GM19240 (cell line): Measurements from ENCODE around the gene SNX8.
A peak's percentile ranks its signal among the peaks of the same experiment; 100 is the strongest.
"Not testable (repeated sequence)": the region's sequence is repeated elsewhere in the genome, so short reads cannot be mapped to it uniquely, and the experiment has no call there.

Source experiments
- DNase-seq: peaks from one replicate; pipeline ENCODE4 v3.0.0; 2011; ENCODE audit warnings: low spot score; ENCODE audit not compliant: insufficient read length

SNX8 gene

GRCh38 chr7:2314209-2314955 lies at the start of gene SNX8:
Gene SNX8 (minus strand): TSS chr7:2314441. CDS start chr7:2314421, 20 bp downstream.
- peak; percentile 80 for DNase-seq

GRCh38 chr7:2362385-2363088 lies 48.3 kb upstream of the SNX8 start:
- DNase-seq: no peak

GRCh38 chr7:2360796-2361195 lies 46.6 kb upstream of the SNX8 start:
- DNase-seq: no peak

- DNase-seq: no peak
Measured at GRCh38 chr7:2359610-2360009, 45.4 kb upstream of the SNX8 start.

- DNase-seq: no peak
Measured at GRCh38 chr7:2358968-2359527, 44.8 kb upstream of the SNX8 start.

- DNase-seq: no peak
Measured at GRCh38 chr7:2357571-2357970, 43.3 kb upstream of the SNX8 start.

- DNase-seq: no peak
Measured at GRCh38 chr7:2357165-2357564, 42.9 kb upstream of the SNX8 start.

- no peak for DNase-seq
Measured at GRCh38 chr7:2355705-2356008, 41.4 kb upstream of the SNX8 start.

GRCh38 chr7:2354939-2355704 lies 40.9 kb upstream of the SNX8 start:
- DNase-seq: no peak

- DNase-seq: peak; percentile 90
Measured at GRCh38 chr7:2354186-2354938, 40.1 kb upstream of the SNX8 start, which contains the start of gene EIF3B. Gene EIF3B (plus strand): TSS chr7:2354827. CDS start chr7:2354922, 95 bp downstream.

- peak; percentile 93 for DNase-seq
Measured at GRCh38 chr7:2353936-2354185, 39.6 kb upstream of the SNX8 start.

GRCh38 chr7:2353113-2353935 lies 39.1 kb upstream of the SNX8 start:
- DNase-seq: no peak

GRCh38 chr7:2350861-2351260 lies 36.6 kb upstream of the SNX8 start:
- no peak for DNase-seq

- no peak for DNase-seq
Measured at GRCh38 chr7:2350055-2350454, 35.8 kb upstream of the SNX8 start.

GRCh38 chr7:2347351-2348063 lies 33.3 kb upstream of the SNX8 start:
- DNase-seq: not testable (repeated sequence)

- no peak for DNase-seq
Measured at GRCh38 chr7:2336626-2337299, 22.5 kb upstream of the SNX8 start.

- DNase-seq: not testable (repeated sequence)
Measured at GRCh38 chr7:2332606-2333231, 18.5 kb upstream of the SNX8 start.

- no peak for DNase-seq
Measured at GRCh38 chr7:2331707-2332106, 17.5 kb upstream of the SNX8 start.

GRCh38 chr7:2330493-2330892 lies 16.3 kb upstream of the SNX8 start:
- DNase-seq: no peak
